OCI-LY7 (cell line): ENCODE measurements around the gene PTPRCAP. TPM values are rescaled to one million over a fixed set of nuclear protein-coding genes. Genes with fewer than 3 reads are reported as not detected.

Source experiments
- BruUV-seq: library from RNA; stranded (reverse); fragments of 400-500 nt; replicated peaks from 2 replicates; lab custom pipeline; 2021; lab: Mats Ljungman, UMichigan
- CTCF ChIA-PET: fragments of 300-600 bp; sonication (Branson Sonifier 250); formaldehyde crosslinking; loops from one replicate; lab custom pipeline; 2022; ENCODE audit warnings: antibody characterized with exemption; ENCODE audit not compliant: unreplicated experiment; lab: Charles Lee
- POLR2A ChIA-PET: fragments of 300-600 bp; sonication (Branson Sonifier 250); formaldehyde crosslinking; loops from one replicate; lab custom pipeline; 2022; ENCODE audit warnings: antibody characterized with exemption; lab: Charles Lee
- DNase-seq: peaks from one replicate; pipeline ENCODE4 v3.0.0-alpha.2; 2015; ENCODE audit warnings: low spot score
- H2AFZ ChIP-seq: fragments of 200-600 bp; sonication (generic), shearing (Covaris generic); 2 replicates; pipeline ENCODE4 v1.6.1; 2014; ENCODE audit warnings: mild to moderate bottlenecking, antibody characterized with exemption, low read length, moderate library complexity
- H3K27ac ChIP-seq: fragments of 200-600 bp; sonication (generic); 2 replicates; pipeline ENCODE4 v1.5.1; 2014; ENCODE audit warnings: mixed run types, low read depth, mild to moderate bottlenecking, moderate library complexity, low read length, inconsistent platforms; ENCODE audit not compliant: poor library complexity, severe bottlenecking
- H3K36me3 ChIP-seq: fragments of 200-600 bp; sonication (generic); 2 replicates; pipeline ENCODE4 v1.6.1; 2014; ENCODE audit warnings: mild to moderate bottlenecking, antibody characterized with exemption, low read length, moderate library complexity, mixed read lengths; ENCODE audit not compliant: insufficient read depth
- H3K4me1 ChIP-seq: fragments of 200-600 bp; sonication (generic); 2 replicates; pipeline ENCODE4 v1.5.1; 2014; ENCODE audit warnings: mild to moderate bottlenecking, low read length; ENCODE audit not compliant: insufficient read depth, poor library complexity, severe bottlenecking
- H3K4me2 ChIP-seq: fragments of 200-600 bp; sonication (generic); 2 replicates; pipeline ENCODE4 v1.6.1; 2014; ENCODE audit warnings: mild to moderate bottlenecking, low read length
- H3K4me3 ChIP-seq: fragments of 200-600 bp; sonication (generic); 2 replicates; pipeline ENCODE4 v1.5.1; 2014; ENCODE audit warnings: mild to moderate bottlenecking, low read depth, low read length; ENCODE audit not compliant: poor library complexity, severe bottlenecking
- H3K79me2 ChIP-seq: fragments of 200-600 bp; sonication (generic); 2 replicates; pipeline ENCODE4 v1.6.1; 2016; ENCODE audit warnings: low read depth, mild to moderate bottlenecking, low read length, moderate library complexity, mixed read lengths; ENCODE audit not compliant: insufficient read depth
- H3K9me2 ChIP-seq: fragments of 200-600 bp; sonication (generic); 2 replicates; pipeline ENCODE4 v1.6.1; 2016; ENCODE audit warnings: mild to moderate bottlenecking, low read length, mixed read lengths; ENCODE audit not compliant: insufficient read depth
- H3K9me3 ChIP-seq: fragments of 200-600 bp; sonication (generic); 2 replicates; pipeline ENCODE4 v1.6.1; 2014; ENCODE audit warnings: mild to moderate bottlenecking, mixed run types, low read length, mixed read lengths
- H4K20me1 ChIP-seq: fragments of 200-600 bp; sonication (generic); 2 replicates; pipeline ENCODE4 v1.6.1; 2014; ENCODE audit warnings: mild to moderate bottlenecking, antibody characterized with exemption, low read length, moderate library complexity, mixed read lengths; ENCODE audit not compliant: insufficient read depth
- EZH2phosphoT487 ChIP-seq: fragments of 200-600 bp; sonication (generic); IDR thresholded peaks from 2 replicates; pipeline ENCODE4 v1.6.1; 2018; ENCODE audit warnings: low read depth, borderline replicate concordance, mild to moderate bottlenecking, mixed run types, antibody characterized with exemption, low read length, moderate library complexity, mixed read lengths
- intact Hi-C: fragments of 100-400 bp; cut with micrococcal nuclease; formaldehyde crosslinking; loops from one replicate; pipeline ENCODE4 v1.10.0; 2022; ENCODE audit not compliant: unreplicated experiment
- total RNA-seq, 2 experiments: library from RNA; depleted of rRNA in 1 of 2; stranded (reverse); fragments of >200 nt in 1 of 2; shearing (Covaris generic) in 1 of 2; gene quantifications; 2 replicates each; pipeline ENCODE4 v1.2.3, GENCODE V29; 2014 to 2022
- TF ChIP-seq, protein P1 (sequence below): fragments of 200-600 bp; sonication (generic); conservative IDR thresholded peaks from 2 replicates; pipeline ENCODE4 v1.5.1; 2014; ENCODE audit warnings: mild to moderate bottlenecking, antibody characterized with exemption, low read length, moderate library complexity, mixed read lengths

PTPRCAP gene
- total RNA-seq, 2 experiments from 2014 or later: 129 to 212 TPM

DNA sequence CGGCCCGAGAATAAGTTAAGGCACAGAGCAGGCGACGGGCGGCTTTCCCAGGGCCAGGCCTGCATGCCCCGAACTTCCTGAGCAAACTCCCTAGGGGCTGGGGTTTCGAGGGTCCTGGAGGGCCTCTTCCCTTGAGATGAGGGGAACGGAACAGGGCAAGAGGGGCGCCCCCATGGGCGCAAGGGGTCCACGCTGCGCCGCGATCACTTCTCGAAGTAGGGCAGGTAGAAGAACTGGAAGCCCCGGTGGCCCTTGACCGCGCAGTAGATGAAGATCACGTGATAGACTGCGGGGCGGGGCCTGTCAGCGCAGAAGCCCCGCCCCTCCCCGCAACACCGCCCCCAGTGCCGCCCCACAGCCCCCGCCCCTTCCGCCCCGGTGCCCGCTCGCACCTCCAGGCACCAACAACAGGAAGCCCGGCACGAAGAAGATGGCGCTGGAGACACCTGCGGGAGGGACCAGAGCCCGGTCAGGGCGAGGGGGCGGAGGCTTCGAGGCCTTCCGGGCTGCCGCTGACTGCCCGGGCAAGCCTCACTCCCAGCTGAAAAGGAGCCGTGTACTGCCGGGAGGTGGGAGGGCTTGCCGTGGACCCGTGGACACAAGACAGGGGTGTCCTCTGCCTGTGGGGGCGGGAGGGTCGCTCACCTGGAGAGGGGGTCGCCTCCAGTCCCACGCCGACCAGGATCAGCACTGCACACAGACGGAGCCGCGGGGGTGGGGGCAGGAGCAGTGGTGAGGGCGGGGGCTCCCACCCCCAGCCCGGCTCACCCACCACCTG lies 27.1 kb upstream of the PTPRCAP start:
- TF ChIP-seq, protein P1, sequence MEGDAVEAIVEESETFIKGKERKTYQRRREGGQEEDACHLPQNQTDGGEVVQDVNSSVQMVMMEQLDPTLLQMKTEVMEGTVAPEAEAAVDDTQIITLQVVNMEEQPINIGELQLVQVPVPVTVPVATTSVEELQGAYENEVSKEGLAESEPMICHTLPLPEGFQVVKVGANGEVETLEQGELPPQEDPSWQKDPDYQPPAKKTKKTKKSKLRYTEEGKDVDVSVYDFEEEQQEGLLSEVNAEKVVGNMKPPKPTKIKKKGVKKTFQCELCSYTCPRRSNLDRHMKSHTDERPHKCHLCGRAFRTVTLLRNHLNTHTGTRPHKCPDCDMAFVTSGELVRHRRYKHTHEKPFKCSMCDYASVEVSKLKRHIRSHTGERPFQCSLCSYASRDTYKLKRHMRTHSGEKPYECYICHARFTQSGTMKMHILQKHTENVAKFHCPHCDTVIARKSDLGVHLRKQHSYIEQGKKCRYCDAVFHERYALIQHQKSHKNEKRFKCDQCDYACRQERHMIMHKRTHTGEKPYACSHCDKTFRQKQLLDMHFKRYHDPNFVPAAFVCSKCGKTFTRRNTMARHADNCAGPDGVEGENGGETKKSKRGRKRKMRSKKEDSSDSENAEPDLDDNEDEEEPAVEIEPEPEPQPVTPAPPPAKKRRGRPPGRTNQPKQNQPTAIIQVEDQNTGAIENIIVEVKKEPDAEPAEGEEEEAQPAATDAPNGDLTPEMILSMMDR: no peak
- TF ChIP-seq EZH2phosphoT487: no peak
- TSS peak; percentile 10 for BruUV-seq
- Histone ChIP-seq H3K27ac (peak overlapping the region; percentile 82), H3K4me3 (peak overlapping the region; percentile 89), H4K20me1 (no peaks in the 10 kb centered on the region), H3K79me2 (peaks cover 23% of the 10 kb centered on the region; the same call in 1 of the 2 replicates), H3K4me1 (peaks cover 68% of the 10 kb centered on the region), H3K36me3 (no peaks in the 10 kb centered on the region; the same call in 1 of the 2 replicates), H3K9me2 (no peaks in the 10 kb centered on the region), H3K9me3 (no peaks in the 10 kb centered on the region), H2AFZ (0 out of 2 replicates have a peak overlapping the region, but pooled peaks have one; percentile 9), H3K4me2 (peak overlapping the region; percentile 100)
- intact Hi-C loops: loop anchor here (1.0 to 5.0 kb wide), 2 partner anchors 27 to 112 kb away; partner anchors contain the start of genes POLD4 and PTPRCAP
- CTCF ChIA-PET: interaction anchor here (0.6 to 1.1 kb wide), 3 partner anchors 10 to 187 kb away, joined by 3 to 9 read pairs (median 3); no protein-coding TSS in a partner anchor
- POLR2A ChIA-PET: interaction anchor here (0.6 to 2.0 kb wide), 4 partner anchors 14 to 510 kb away, joined by 3 to 18 read pairs (median 5); partner anchors contain the start of genes PPP1CA and PTPRCAP
- peak; percentile 96 for DNase-seq

DNA sequence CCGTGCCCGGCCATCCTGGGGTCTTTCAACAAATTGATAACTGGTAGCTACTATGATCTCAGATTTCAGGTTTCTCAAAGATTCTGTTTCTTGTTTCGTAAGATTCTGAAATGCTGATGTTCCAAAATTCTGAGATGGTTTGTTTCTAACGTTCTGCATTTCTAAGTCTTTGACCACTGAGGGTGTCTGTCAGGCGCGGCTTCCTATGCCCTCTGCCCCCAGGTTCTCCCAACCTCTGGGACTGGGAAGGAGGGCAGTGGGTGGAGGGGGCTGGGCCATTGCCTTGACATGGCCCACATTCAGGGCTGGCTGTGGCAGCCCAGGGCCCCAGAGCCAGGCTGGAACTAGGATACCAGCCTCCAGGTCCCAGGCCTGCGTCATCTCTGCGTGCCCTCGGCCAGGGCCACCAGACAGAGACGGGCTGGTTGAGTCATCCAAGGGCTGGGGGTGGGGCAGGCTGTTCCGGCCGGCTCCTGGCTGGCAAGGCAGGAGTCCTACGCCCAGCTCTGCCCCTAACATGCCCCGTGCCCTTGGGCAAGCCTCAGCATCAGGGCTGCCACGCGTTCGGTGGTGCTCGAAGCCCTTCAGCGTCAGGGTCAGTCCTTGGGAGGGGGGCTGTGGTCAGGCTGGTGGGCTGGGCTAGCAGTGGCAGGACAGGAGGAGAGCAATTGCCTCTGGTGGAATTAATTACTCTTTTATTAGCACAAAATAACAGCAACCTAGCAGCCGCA lies 26.4 kb upstream of the PTPRCAP start:
- ChIA-PET POLR2A (interaction anchor here (0.7 kb wide), 1 partner anchor 12 kb away, joined by 4 read pairs; no protein-coding TSS in a partner anchor), CTCF (no interaction called here)
- Histone ChIP-seq H3K9me2 (no peaks in the 10 kb centered on the region), H3K27ac (peak overlapping the region; percentile 69), H3K79me2 (peaks cover 23% of the 10 kb centered on the region; the same call in 1 of the 2 replicates), H3K4me3 (peak overlapping the region; percentile 89), H2AFZ (0 out of 2 replicates have a peak overlapping the region, but pooled peaks have one; percentile 9), H3K9me3 (no peaks in the 10 kb centered on the region), H3K4me1 (peaks cover 72% of the 10 kb centered on the region), H3K36me3 (no peaks in the 10 kb centered on the region; the same call in 1 of the 2 replicates), H4K20me1 (no peaks in the 10 kb centered on the region), H3K4me2 (peak overlapping the region; percentile 93)
- intact Hi-C loops: loop anchor here (1.0 kb wide), 1 partner anchor 27 kb away; the partner anchor contains the start of gene PTPRCAP
- BruUV-seq: no TSS peak
- TF ChIP-seq, protein P1: no peak
- TF ChIP-seq EZH2phosphoT487: no peak
- no peak for DNase-seq
